ENCODE data around the gene JPH2. TPM values are rescaled to one million over a fixed set of nuclear protein-coding genes. Genes with fewer than 3 reads are reported as not detected.

The JPH2 gene
- total and polyA plus RNA-seq, 10 of the 15 experiments (the other 5 are each of a cell fraction or from before 2014, with no cell fraction given), result 0.16 TPM; not detected in 9

DNA sequence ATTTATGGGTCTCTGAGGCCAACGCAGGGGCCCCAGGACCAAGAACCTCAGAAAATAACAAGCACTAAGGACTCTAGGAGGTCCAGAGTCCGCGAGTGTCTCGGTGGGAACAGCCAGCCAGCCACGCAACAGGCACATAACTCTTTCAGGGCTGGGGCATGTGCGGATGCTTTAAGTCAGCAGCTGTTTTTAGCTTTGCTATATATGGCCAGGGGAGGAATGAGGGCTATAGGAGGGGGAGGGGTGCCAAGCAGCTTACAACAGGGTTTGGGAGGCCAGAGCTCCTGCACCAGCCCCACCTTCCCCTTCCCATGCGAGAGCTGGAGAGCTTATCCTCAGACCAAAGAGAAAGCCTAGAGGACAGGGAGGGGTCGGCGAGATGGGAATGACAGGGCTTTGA is 6.2 kb downstream of the JPH2 start:
- TF ChIP-seq MTA2 (IDR thresholded peaks at IDR 0.05; ENCODE audit: low read depth), result no peak
- TF ChIP-seq RUNX3 (IDR thresholded peaks at IDR 0.05; ENCODE audit: low read length), result no peak
- no peak for TF ChIP-seq RELA (IDR thresholded peaks at IDR 0.05; ENCODE audit: borderline replicate concordance, partially characterized antibody)
- TF ChIP-seq, protein P1, sequence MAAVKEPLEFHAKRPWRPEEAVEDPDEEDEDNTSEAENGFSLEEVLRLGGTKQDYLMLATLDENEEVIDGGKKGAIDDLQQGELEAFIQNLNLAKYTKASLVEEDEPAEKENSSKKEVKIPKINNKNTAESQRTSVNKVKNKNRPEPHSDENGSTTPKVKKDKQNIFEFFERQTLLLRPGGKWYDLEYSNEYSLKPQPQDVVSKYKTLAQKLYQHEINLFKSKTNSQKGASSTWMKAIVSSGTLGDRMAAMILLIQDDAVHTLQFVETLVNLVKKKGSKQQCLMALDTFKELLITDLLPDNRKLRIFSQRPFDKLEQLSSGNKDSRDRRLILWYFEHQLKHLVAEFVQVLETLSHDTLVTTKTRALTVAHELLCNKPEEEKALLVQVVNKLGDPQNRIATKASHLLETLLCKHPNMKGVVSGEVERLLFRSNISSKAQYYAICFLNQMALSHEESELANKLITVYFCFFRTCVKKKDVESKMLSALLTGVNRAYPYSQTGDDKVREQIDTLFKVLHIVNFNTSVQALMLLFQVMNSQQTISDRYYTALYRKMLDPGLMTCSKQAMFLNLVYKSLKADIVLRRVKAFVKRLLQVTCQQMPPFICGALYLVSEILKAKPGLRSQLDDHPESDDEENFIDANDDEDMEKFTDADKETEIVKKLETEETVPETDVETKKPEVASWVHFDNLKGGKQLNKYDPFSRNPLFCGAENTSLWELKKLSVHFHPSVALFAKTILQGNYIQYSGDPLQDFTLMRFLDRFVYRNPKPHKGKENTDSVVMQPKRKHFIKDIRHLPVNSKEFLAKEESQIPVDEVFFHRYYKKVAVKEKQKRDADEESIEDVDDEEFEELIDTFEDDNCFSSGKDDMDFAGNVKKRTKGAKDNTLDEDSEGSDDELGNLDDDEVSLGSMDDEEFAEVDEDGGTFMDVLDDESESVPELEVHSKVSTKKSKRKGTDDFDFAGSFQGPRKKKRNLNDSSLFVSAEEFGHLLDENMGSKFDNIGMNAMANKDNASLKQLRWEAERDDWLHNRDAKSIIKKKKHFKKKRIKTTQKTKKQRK (IDR thresholded peaks at IDR 0.05; ENCODE audit: low read depth, low read length), result no peak
- no peak for TF ChIP-seq TCF7 (IDR thresholded peaks at IDR 0.05; ENCODE audit: borderline replicate concordance)
- TF ChIP-seq SREBF1 (IDR thresholded peaks at IDR 0.05; ENCODE audit: low read length), result no peak
- TF ChIP-seq, protein P2, sequence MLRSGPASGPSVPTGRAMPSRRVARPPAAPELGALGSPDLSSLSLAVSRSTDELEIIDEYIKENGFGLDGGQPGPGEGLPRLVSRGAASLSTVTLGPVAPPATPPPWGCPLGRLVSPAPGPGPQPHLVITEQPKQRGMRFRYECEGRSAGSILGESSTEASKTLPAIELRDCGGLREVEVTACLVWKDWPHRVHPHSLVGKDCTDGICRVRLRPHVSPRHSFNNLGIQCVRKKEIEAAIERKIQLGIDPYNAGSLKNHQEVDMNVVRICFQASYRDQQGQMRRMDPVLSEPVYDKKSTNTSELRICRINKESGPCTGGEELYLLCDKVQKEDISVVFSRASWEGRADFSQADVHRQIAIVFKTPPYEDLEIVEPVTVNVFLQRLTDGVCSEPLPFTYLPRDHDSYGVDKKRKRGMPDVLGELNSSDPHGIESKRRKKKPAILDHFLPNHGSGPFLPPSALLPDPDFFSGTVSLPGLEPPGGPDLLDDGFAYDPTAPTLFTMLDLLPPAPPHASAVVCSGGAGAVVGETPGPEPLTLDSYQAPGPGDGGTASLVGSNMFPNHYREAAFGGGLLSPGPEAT (IDR thresholded peaks at IDR 0.05; ENCODE audit: low read depth), result no peak
- no peak for TF ChIP-seq FOXK2 (IDR thresholded peaks at IDR 0.05)
- TF ChIP-seq FOS (IDR thresholded peaks at IDR 0.05; ENCODE audit: borderline replicate concordance, extremely low read depth, insufficient read length), result no peak
- TF ChIP-seq PML (IDR thresholded peaks at IDR 0.05; ENCODE audit: low read length), result no peak
- SMC1A ChIA-PET (ENCODE audit: uncharacterized antibody, unreplicated experiment), result no interaction called here
- no peaks in the 10 kb centered on the region for H3K79me2 ChIP-seq (ENCODE audit: control insufficient read depth, insufficient read depth, low read length)
- POLR2A ChIA-PET, result no interaction called here
- H4K20me1 ChIP-seq (ENCODE audit: control insufficient read depth, insufficient read depth), result no peaks in the 10 kb centered on the region
- RAD21 ChIA-PET (ENCODE audit: unreplicated experiment), result no interaction called here
- FAIRE-seq, result no peak
- 24% methylated on average over 9 of the region's 9 CpGs for WGBS (ENCODE audit: insufficient coverage, insufficient replicate concordance, low lambda C conversion rate, missing lambda C conversion rate)
- CTCF ChIA-PET, result interaction anchor here (0.6 to 3.2 kb wide), 4 partner anchors 9 to 771 kb away, joined by 3 to 11 read pairs (median 5); no protein-coding TSS in a partner anchor
- no peak overlapping the region for H3K9ac ChIP-seq (ENCODE audit: control insufficient read depth, insufficient read depth, low read length)
- H2AFZ ChIP-seq (ENCODE audit: control insufficient read depth, low read depth, low read length), result no peak overlapping the region
- BruUV-seq (replicated peaks), result no TSS peak
- H3K27me3 ChIP-seq (replicated peaks in 1 of 2; ENCODE audit: control insufficient read depth in 2 of 2, insufficient read depth in 2 of 2, low read length in 1 of 2), result no peaks in the 10 kb centered on the region; a peak in 3 of 4 replicates
- no peaks in the 10 kb centered on the region for H3K4me1 ChIP-seq (ENCODE audit: control insufficient read depth, insufficient read depth, low read length)
- H3K9me3 ChIP-seq (replicated peaks; ENCODE audit: control insufficient read depth, insufficient read depth, low read length), result no peaks in the 10 kb centered on the region
- DNase-seq (ENCODE audit: low read depth, low spot score), result no peak
- no peak overlapping the region for H3K4me2 ChIP-seq (ENCODE audit: control insufficient read depth, insufficient read depth)
- no peak overlapping the region for H3K27ac ChIP-seq (ENCODE audit: control insufficient read depth, insufficient read depth)
- no peak overlapping the region for H3K4me3 ChIP-seq
- no peaks in the 10 kb centered on the region for H3K36me3 ChIP-seq (ENCODE audit: control insufficient read depth in 2 of 2, insufficient read depth in 2 of 2, low read length in 1 of 2)
- intact Hi-C loops (cut with micrococcal nuclease; ENCODE audit: unreplicated experiment), result no loop called here
- in situ Hi-C loops (cut with MboI), result no loop called here
- no peak for ATAC-seq

All from GM12878 (cell line).